Activated CD8-positive, alpha-beta memory T cell treated with anti-CD3 and anti-CD28 coated beads, Interleukin-2, amount 10 ng/mL, durations not matched to agents 7 days and 5 days (primary cell): Measurements from ENCODE around the gene NRN1. TPM values are rescaled to one million over a fixed set of nuclear protein-coding genes. Genes with fewer than 3 reads are reported as not detected.

Experiments used
- ATAC-seq: fragments of 150-1000 bp; cut with Tn5 transposase; one replicate; pipeline ENCODE4 v1.10.0; 2021; ENCODE audit warnings: moderate library complexity
- CTCF ChIA-PET: fragments of 350-600 bp; sonication (Branson Sonifier 250); formaldehyde crosslinking; loops from one replicate; lab custom pipeline; 2021; ENCODE audit warnings: antibody characterized with exemption; lab: Charles Lee
- DNase-seq: peaks from one replicate; pipeline ENCODE4 v3.0.0-alpha.2; 2020
- H3K27ac Mint-ChIP-seq: one replicate; pipeline ENCODE4 v1.8.0; 2021; ENCODE audit warnings: mild to moderate bottlenecking, mixed read lengths
- H3K27me3 Mint-ChIP-seq: one replicate; pipeline ENCODE4 v1.8.0; 2021; ENCODE audit warnings: mixed read lengths
- H3K36me3 Mint-ChIP-seq: one replicate; pipeline ENCODE4 v1.8.0; 2021; ENCODE audit warnings: mild to moderate bottlenecking, mixed read lengths
- H3K4me1 Mint-ChIP-seq: one replicate; pipeline ENCODE4 v1.8.0; 2021; ENCODE audit warnings: mixed read lengths
- H3K4me3 Mint-ChIP-seq: one replicate; pipeline ENCODE4 v1.8.0; 2021; ENCODE audit warnings: mild to moderate bottlenecking, moderate library complexity, mixed read lengths
- H3K9me3 Mint-ChIP-seq: one replicate; pipeline ENCODE4 v1.8.0; 2022; ENCODE audit warnings: low read depth, mixed read lengths
- total RNA-seq, 2 experiments: library from RNA; stranded (reverse); gene quantifications; one replicate each; pipeline ENCODE4 v1.2.3, GENCODE V29; 2021

Gene NRN1
- total RNA-seq, 2 experiments from 2014 or later: 0.26 to 1.7 TPM

DNA sequence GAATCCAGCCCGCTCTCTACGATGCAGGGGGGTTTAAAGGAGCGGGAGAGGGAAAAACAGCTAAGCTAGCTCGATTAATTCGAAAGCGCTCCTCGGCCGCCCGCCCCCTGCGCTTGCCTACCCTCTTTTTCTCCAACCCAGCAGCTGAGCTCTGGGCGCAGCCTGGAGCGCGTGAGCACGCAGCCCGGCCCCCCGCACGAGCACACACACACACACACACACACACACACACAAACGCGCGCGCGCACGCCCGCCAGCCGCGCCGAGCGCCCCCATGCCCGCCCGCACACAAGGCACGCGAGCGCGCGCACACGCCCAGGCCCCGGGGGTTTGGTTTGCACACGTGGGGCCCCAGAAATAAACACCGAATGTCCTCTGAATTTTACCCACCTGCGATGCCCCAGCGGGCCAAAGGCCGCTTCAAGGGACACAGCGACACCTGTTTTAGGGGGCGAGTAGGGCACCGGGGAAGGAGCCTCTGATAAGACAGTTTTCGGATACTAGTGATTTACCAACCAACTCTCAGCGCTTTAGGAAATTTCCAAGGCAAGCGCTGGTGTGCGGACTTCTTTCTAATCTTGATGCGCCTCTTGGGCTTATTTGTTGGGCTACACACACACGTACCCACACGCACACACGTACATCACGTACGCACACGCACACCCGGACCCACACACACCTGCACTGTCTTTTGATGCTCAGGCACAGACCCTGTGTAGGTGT, 802 bp upstream of the NRN1 start:
- peak overlapping the region; percentile 69 for H3K4me3 Mint-ChIP-seq
- H3K4me1 Mint-ChIP-seq: peaks cover 36% of the 10 kb centered on the region
- peaks cover 81% of the 10 kb centered on the region for H3K27me3 Mint-ChIP-seq
- DNase-seq: peak; percentile 58
- no peaks in the 10 kb centered on the region for H3K9me3 Mint-ChIP-seq
- H3K36me3 Mint-ChIP-seq: peaks cover 15% of the 10 kb centered on the region
- peak; percentile 17 for ATAC-seq
- CTCF ChIA-PET: interaction anchor here (0.6 to 2.5 kb wide), 4 partner anchors 10 to 61 kb away, joined by 3 to 13 read pairs (median 4); no protein-coding TSS in a partner anchor
- H3K27ac Mint-ChIP-seq: peak overlapping the region; percentile 52

DNA sequence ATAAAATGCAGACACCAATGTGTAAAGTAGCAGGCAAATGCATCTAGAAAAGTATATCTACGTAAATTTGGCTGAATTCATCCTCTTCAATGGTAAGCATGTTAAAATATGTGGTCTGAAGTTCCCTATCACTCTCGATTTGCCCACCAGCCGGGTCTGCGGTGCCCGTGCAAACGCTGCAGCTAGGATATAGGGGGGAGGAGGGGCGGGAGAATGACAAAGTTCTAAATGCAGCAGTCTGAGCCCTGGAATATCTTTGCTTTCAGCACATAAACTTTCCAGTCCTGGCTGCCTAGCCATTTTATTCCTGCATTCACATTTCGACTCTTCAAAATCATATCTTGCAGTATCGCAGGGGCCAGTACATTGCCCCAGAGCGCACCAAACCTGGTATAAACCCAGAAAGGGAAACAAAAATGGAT, 708 bp downstream of the NRN1 start:
- Mint-ChIP-seq H3K36me3 (peaks cover 19% of the 10 kb centered on the region), H3K27me3 (peaks cover 85% of the 10 kb centered on the region), H3K27ac (peak overlapping the region; percentile 84), H3K9me3 (no peaks in the 10 kb centered on the region), H3K4me3 (peak overlapping the region; percentile 69), H3K4me1 (peaks cover 38% of the 10 kb centered on the region)
- CTCF ChIA-PET: no interaction called here
- DNase-seq (no peak), ATAC-seq (no peak)

DNA sequence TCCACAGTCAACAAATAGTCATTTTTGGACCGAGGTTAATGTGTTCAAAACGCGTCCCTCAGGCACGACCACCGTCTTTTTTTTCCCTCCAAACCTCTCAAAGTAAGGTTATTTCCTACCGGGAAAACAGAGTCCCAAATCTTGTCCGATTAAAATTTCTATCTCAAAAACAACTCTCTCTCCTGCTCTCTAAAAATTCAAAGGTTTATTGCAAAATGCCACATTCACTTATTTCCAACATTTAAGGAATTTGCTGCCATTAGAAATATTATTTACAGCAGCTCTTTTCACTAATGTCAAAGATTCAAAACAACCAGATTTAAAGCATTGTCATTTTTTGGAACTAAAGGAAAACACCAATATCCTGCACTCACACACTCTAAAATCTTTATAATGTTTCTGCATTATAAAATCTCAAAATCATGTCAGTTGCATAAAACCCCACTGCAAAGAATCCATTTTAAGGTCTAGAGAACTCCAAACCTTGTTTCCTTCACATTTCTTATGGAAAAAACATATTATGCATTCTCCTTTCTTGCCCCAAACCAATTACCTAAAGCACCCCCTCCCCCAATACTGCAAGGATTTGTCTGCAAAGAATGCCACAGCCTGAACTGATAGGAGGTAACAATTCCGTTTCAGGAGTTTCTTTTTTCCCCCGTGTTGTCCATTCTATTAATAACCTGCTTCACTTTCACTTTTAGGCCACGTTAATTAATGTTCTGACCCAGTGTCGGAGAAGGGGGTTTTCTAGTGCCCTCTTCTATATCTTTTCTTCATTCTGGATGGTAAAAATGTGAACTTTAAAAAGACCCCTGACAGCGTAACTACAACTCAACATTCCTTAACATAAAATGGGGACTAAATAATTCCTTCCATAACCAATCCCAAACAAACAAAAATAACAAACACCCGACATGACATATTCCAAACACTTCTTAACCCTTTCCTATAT, 1.4 kb downstream of the NRN1 start:
- H3K36me3 Mint-ChIP-seq: peaks cover 20% of the 10 kb centered on the region
- peak overlapping the region; percentile 69 for H3K4me3 Mint-ChIP-seq
- ATAC-seq (no peak), DNase-seq (no peak)
- peaks cover 38% of the 10 kb centered on the region for H3K4me1 Mint-ChIP-seq
- peak overlapping the region; percentile 84 for H3K27ac Mint-ChIP-seq
- no peaks in the 10 kb centered on the region for H3K9me3 Mint-ChIP-seq
- CTCF ChIA-PET: no interaction called here
- peaks cover 87% of the 10 kb centered on the region for H3K27me3 Mint-ChIP-seq

DNA sequence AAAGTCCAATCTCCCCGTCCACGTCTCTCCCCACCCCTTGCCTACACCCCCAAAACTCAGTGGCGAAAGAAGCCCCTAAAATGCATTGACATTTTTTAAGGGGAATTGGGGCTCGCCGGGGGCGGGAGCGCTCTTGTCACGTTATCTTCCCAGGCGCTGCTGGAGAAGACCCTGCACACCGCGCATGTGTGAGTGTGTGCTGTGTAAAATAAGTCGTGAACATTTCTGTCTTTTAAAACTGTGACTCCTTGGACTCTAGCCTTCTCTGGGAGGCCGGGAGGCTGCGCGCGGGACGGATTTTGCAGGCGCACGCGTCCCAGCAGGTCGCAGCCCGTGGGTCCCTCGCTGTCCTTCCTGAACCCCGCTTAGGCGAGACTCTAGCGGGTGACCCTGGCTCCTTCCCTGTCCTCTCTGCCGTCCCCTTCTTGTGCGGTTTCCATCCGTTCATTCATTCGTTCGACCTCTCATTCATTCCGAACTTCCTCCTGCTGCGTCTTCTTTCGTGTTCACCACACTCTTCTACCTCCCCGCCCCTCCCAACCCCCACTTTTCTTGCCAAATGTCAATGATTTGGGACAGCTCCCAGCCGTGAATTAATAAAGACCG, 2.2 kb downstream of the NRN1 start:
- DNase-seq (no peak), ATAC-seq (no peak)
- Mint-ChIP-seq H3K36me3 (peaks cover 24% of the 10 kb centered on the region), H3K4me3 (peak overlapping the region; percentile 69), H3K9me3 (no peaks in the 10 kb centered on the region), H3K27me3 (peaks cover 88% of the 10 kb centered on the region), H3K27ac (peak overlapping the region; percentile 82), H3K4me1 (peaks cover 45% of the 10 kb centered on the region)
- CTCF ChIA-PET: interaction anchor here (1.8 kb wide), 1 partner anchor 10 kb away, joined by 5 read pairs; no protein-coding TSS in a partner anchor

DNA sequence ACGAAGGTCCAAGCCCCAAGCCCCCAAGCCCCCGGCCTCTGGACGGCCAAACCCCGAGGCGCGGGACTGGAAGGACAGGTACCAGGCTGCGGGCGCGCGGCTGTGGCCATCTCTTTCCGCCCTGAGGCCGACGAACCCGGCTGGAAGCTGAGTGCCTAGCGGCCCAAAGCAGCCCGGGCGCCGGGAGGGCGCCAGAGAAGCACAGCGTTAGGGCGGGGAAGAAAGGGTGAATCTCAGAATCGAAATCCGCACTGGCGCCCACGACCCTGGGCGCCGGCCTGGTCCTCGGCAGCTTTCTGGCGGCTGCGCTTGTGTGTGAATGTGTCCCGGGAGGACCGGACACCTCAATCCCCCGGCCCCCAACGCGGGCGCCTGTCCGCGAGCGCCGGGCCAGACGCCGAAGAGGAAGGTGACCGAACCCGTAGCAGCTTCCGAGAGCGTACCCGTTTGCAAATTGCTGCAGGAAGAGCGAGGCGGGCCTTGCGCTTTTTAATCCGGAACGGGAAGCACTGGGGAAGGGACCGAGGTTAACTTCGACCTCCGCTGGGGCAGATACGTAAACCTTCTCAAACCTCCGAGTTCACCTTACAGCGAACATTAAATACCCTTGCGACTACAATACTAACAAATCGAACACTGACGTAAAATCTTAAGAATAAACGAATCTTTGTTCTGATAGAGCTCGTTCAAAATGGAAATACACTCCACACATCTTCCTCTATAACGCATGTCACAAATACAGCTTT, 2.9 kb downstream of the NRN1 start:
- ATAC-seq (no peak), DNase-seq (no peak)

DNA sequence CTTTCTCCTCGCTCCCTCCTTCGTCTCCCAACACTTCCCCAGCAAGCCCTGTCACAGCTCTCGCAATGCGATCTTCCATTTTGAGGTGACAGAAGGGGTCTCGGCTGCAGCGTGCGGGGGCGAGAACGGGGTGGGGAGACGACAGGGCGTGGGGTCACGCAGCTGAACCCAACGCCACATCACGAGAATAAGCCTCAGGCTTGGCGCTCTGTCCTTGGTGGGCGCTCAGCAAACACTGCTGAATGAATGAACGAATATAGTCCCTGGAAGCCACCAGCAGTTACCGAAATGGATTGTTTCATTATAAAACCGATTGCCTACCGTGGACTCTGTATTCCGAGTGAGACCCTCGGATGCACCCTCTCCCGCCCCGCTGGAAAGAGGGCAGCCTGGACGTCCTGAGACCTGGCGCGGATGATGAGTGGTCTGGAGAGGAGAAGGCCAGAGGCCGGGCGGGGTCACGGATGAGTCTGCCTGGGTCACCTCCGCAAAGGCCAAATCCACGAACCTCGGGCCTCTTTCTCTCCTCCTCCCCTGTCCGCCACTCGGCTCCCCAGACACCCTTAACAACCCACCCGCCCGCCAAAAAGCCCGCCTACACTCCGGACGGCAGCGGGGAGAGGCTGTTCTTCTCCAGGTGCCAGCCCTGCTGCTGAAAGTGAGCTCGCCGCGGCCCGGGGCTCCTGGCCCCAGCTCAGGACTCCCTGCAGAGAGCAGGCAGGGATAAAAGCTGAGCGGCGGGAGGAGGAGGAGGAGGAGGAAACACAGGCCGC, 3.7 kb downstream of the NRN1 start:
- peak overlapping the region; percentile 63 for H3K27ac Mint-ChIP-seq
- CTCF ChIA-PET: interaction anchor here (1.8 kb wide), 1 partner anchor 8 kb away, joined by 5 read pairs; no protein-coding TSS in a partner anchor
- no peak for ATAC-seq
- peaks cover 26% of the 10 kb centered on the region for H3K36me3 Mint-ChIP-seq
- peaks cover 50% of the 10 kb centered on the region for H3K4me1 Mint-ChIP-seq
- H3K4me3 Mint-ChIP-seq: peak overlapping the region; percentile 69
- H3K9me3 Mint-ChIP-seq: no peaks in the 10 kb centered on the region
- peaks cover 95% of the 10 kb centered on the region for H3K27me3 Mint-ChIP-seq
- DNase-seq: no peak

More for the DNA sequence above, 2.9 kb downstream of the NRN1 start:
- no peaks in the 10 kb centered on the region for H3K9me3 Mint-ChIP-seq
- peaks cover 24% of the 10 kb centered on the region for H3K36me3 Mint-ChIP-seq
- peak overlapping the region; percentile 82 for H3K27ac Mint-ChIP-seq
- peaks cover 90% of the 10 kb centered on the region for H3K27me3 Mint-ChIP-seq
- H3K4me1 Mint-ChIP-seq: peaks cover 48% of the 10 kb centered on the region
- H3K4me3 Mint-ChIP-seq: peak overlapping the region; percentile 69
- CTCF ChIA-PET: interaction anchor here (1.8 kb wide), 1 partner anchor 9 kb away, joined by 5 read pairs; no protein-coding TSS in a partner anchor

DNA sequence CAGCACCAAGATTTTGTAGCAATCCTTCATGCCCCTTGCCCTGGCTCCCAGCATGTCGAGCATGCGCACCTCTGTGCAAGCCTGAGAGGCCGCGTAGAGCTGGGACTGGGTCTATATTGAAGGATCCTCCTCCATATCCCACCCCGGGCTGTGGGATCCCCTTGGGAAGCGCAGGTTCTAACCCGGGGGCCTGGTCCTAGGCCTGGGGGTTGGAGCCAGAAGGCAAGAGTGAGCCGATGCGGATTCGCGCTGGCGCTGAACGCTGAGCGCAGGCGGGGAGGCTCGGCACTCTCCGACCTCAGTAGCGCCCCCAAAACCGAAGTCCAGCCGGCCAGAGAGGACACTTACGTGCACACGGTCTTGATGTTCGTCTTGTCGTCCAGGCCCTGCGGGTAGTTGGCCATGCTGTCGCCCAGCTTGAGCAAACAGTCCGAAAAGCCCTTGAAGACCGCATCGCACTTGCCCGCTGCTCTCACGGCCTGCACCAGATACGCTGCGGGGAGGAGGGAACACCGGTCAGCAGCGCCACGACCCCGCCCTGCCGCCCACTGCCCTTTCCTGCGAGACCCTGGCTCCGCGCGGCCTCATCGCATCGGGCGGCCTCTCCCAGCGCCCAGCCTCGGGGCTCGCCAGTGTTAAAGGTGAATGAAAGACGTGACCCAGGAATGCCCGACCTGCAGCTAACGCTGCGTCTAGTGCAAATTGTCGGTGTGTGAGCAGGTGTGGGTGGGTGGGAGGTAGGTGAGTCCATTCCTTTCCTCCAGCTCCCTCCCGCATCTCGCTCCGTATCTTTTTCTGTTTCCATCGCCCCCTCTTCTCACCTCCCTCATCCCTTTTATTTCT, 4.5 kb downstream of the NRN1 start:
- DNase-seq (no peak), ATAC-seq (no peak)
- CTCF ChIA-PET: interaction anchor here (0.5 to 1.6 kb wide), 2 partner anchors 8 to 531 kb away, joined by 3 to 5 read pairs; no protein-coding TSS in a partner anchor
- H3K4me3 Mint-ChIP-seq: peak overlapping the region; percentile 69
- H3K36me3 Mint-ChIP-seq: peaks cover 26% of the 10 kb centered on the region
- H3K27me3 Mint-ChIP-seq: peaks cover 95% of the 10 kb centered on the region
- H3K9me3 Mint-ChIP-seq: no peaks in the 10 kb centered on the region
- H3K4me1 Mint-ChIP-seq: peaks cover 53% of the 10 kb centered on the region
- peak overlapping the region; percentile 63 for H3K27ac Mint-ChIP-seq

DNA sequence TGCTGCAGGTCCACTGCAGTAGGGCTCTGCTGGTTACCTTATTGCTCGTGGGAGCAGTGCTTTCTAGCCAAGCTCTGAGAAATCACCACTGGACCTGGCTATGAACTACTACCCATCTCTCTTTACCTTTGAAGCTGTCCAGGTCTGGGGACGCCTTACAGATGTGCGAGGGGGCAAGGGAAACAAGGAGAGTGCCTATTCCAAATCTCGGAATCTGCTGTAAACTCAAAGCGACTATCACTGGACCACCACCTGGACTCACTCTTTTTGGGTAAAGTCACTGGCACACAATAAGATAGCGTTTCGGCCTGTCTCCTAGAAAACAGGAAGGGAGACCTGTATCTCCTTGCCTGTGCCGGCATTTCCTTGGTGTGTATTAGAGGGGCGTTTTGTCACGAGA, 5.3 kb downstream of the NRN1 start:
- Mint-ChIP-seq H3K9me3 (no peaks in the 10 kb centered on the region), H3K36me3 (peaks cover 26% of the 10 kb centered on the region), H3K27ac (peak overlapping the region; percentile 54), H3K4me3 (no peak overlapping the region), H3K4me1 (peaks cover 53% of the 10 kb centered on the region), H3K27me3 (peaks cover 94% of the 10 kb centered on the region)
- CTCF ChIA-PET: interaction anchor here (1.6 kb wide), 1 partner anchor 530 kb away, joined by 5 read pairs; no protein-coding TSS in a partner anchor
- no peak for ATAC-seq
- no peak for DNase-seq

DNA sequence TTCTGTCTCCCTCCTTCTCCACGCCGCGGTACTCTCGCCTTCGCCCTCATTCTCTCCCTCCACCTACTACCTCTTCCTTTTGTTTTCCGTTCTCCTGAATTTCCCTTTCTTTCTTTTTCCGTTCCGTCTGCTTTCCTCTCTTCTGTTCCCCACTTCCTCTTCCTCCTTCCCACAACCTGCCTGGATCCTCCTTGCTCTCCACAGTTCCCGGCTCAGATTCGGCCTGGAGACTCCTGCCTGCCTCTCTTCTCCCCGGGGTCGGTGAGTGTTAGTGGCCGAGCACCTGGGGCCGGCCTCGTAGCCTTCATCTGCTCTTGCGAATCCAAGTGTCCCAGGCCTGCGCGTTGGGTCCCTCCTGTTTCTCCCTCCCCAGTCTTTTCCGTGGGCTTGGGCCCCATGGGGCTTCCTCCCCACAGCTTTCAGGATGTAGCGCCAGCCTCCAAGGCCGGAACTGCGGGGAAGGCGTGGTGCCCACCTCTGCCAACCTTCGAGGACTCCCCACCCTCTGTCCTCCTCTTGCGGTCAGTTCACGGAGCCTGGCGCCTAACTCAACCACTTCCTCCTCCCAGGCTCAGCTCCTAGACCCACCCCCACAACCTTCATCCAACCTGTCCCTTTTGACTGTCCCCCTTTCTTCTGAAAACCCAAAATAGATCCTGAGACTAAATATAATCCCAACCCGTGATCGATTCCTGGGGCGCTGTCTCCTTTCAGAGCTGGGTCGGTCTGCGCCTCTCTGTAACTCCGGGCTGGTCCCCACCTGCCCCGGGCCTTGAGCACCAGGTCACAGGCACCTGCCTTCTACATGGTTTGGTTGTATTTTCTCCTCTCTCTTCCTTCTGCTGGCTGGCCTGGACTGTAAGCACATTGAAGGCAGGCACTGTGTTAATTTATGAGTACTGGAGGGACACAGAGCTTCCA, 6.8 kb downstream of the NRN1 start:
- no peaks in the 10 kb centered on the region for H3K9me3 Mint-ChIP-seq

More for the DNA sequence above, 6.8 kb downstream of the NRN1 start:
- ATAC-seq (no peak), DNase-seq (no peak)
- Mint-ChIP-seq H3K36me3 (peaks cover 20% of the 10 kb centered on the region), H3K4me3 (no peak overlapping the region), H3K27ac (peak overlapping the region; percentile 1), H3K27me3 (peaks cover 94% of the 10 kb centered on the region), H3K4me1 (peaks cover 54% of the 10 kb centered on the region)
- CTCF ChIA-PET: interaction anchor here (1.6 kb wide), 1 partner anchor 529 kb away, joined by 5 read pairs; no protein-coding TSS in a partner anchor
